Tibial artery (tissue), 4 donors: Measurements from ENCODE around the gene COL6A6.

Experiments
- DNase-seq, 2 donors: peaks; one replicate each; pipeline ENCODE4 v3.0.0-alpha.2; 2019
- H3K27ac ChIP-seq, 2 donors: fragments of 200-600 bp; sonication (generic) in 1 of 2; 1 replicate in 1 of 2; 2 replicates in 1 of 2; pipeline ENCODE4 v1.5.1; 2018 to 2019; ENCODE audit warnings: mild to moderate bottlenecking in 1 of 2
- H3K27me3 ChIP-seq, 2 donors: fragments of 200-600 bp; sonication (generic) in 1 of 2; one replicate each; pipeline versions ENCODE4 v1.5.1 to v1.6.0; 2016 to 2019
- H3K36me3 ChIP-seq, 3 donors: fragments of 200-600 bp; sonication (generic) in 2 of 3; one replicate each; pipeline ENCODE4 v1.5.1; 2016 to 2019; ENCODE audit warnings: mild to moderate bottlenecking in 2 of 3
- H3K4me1 ChIP-seq, 4 donors: fragments of 200-600 bp; sonication (generic) in 2 of 4; 1 replicate in 3 of 4; 2 replicates in 1 of 4; pipeline ENCODE4 v1.5.1; 2016 to 2019
- H3K4me3 ChIP-seq, 2 donors: fragments of 200-600 bp; sonication (generic) in 1 of 2; 1 replicate in 1 of 2; 2 replicates in 1 of 2; pipeline ENCODE4 v1.5.1; 2018 to 2019; ENCODE audit warnings: mild to moderate bottlenecking in 2 of 2
- H3K9me3 ChIP-seq, 3 donors: fragments of 200-600 bp; sonication (generic) in 1 of 3; one replicate each; pipeline ENCODE4 v1.5.1; 2016 to 2019
- intact Hi-C: fragments of 100-400 bp; cut with DNase I; formaldehyde crosslinking; loops from one replicate; pipeline ENCODE4 v1.15.0; 2023; ENCODE audit warnings: low total_unique reads
- TF ChIP-seq, protein P1 (sequence below), 2 experiments: fragments of 200-600 bp in 1 of 2; fragments of 450-650 bp in 1 of 2; IDR thresholded peaks; one replicate each; pipeline ENCODE4 v1.5.1; 2017 to 2019; ENCODE audit warnings: antibody characterized with exemption in 2 of 2, mild to moderate bottlenecking in 1 of 2, moderate library complexity in 1 of 2

COL6A6 gene

DNA sequence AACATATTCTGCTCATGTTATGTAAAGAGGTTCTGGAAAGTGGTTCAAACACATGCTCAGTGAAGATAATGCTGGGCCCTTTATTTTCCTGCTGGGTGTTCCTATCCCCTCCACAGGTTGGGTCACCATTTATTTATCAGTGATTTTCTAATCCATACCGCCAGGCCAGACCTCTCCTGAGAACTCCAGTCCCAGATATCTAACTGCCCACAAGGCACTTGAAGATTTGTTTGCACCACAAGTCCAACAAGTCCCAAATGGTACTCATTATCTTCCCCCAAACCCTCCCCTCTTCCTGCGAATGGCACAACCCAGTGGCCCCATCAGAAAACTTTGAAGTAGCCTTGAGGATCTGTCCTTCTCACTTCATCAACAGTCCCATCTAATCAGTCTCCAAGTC, 5.4 kb downstream of the COL6A6 start:
- intact Hi-C loops = no loop called here
- Histone ChIP-seq H3K9me3 (no peaks in the 10 kb centered on the region), H3K27ac (no peak overlapping the region), H3K4me1 (no peaks in the 10 kb centered on the region), H3K4me3 (no peak overlapping the region), H3K27me3 (no peaks in the 10 kb centered on the region), H3K36me3 (no peaks in the 10 kb centered on the region)
- TF ChIP-seq, protein P1, sequence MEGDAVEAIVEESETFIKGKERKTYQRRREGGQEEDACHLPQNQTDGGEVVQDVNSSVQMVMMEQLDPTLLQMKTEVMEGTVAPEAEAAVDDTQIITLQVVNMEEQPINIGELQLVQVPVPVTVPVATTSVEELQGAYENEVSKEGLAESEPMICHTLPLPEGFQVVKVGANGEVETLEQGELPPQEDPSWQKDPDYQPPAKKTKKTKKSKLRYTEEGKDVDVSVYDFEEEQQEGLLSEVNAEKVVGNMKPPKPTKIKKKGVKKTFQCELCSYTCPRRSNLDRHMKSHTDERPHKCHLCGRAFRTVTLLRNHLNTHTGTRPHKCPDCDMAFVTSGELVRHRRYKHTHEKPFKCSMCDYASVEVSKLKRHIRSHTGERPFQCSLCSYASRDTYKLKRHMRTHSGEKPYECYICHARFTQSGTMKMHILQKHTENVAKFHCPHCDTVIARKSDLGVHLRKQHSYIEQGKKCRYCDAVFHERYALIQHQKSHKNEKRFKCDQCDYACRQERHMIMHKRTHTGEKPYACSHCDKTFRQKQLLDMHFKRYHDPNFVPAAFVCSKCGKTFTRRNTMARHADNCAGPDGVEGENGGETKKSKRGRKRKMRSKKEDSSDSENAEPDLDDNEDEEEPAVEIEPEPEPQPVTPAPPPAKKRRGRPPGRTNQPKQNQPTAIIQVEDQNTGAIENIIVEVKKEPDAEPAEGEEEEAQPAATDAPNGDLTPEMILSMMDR (IDR thresholded peaks at IDR 0.05) = no peak
- no peak for DNase-seq

DNA sequence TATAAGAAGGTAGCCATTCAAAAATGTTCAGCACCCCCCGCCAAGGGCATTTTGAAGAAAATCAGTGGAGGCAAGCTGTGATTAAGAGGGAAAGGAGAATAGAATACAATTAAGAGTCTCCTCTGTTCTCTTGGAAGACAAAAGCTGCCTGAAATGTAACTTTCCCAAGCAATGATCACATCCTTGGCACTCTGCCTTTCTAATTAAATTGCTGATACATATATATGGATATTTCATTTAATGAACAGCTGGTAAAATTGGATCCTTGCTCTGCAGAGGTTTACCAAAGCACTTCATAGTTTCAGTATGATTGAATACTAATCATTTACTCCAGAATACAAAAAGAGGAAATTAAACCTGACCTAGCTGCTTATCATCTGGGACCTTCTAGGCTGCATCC, 10.4 kb downstream of the COL6A6 start:
- intact Hi-C loops = no loop called here

DNA sequence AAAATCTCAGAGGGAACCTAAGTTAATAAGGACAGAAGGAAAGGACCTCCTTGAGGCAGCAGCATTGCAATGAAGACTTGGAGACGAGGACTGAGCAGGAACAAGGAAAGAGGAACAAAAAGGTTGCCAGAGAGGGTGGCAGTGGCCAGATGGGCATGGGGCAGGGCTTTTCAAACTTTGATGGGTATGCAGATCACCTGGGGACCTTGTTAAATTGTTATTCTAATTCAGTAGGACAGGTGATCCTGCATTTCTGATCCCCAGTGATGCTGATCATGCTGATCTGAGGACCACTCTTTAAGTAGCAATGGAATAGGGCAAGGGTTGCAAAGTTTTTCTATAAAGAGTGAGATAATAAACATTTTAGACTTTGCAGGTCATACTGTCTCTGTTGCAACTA, 11.1 kb downstream of the COL6A6 start:
- H3K36me3 ChIP-seq = no peaks in the 10 kb centered on the region
- H3K9me3 ChIP-seq = no peaks in the 10 kb centered on the region
- H3K4me1 ChIP-seq = no peaks in the 10 kb centered on the region
- TF ChIP-seq, protein P1 (IDR thresholded peaks at IDR 0.05) = no peak
- no peak overlapping the region for H3K27ac ChIP-seq
- intact Hi-C loops = no loop called here
- DNase-seq = no peak
- H3K4me3 ChIP-seq = no peak overlapping the region
- H3K27me3 ChIP-seq = no peaks in the 10 kb centered on the region

More for the DNA sequence above, 10.4 kb downstream of the COL6A6 start:
- TF ChIP-seq, protein P1 (IDR thresholded peaks at IDR 0.05) = no peak
- Histone ChIP-seq H3K27ac (no peak overlapping the region), H3K36me3 (no peaks in the 10 kb centered on the region), H3K27me3 (no peaks in the 10 kb centered on the region), H3K4me3 (no peak overlapping the region), H3K9me3 (no peaks in the 10 kb centered on the region), H3K4me1 (no peaks in the 10 kb centered on the region)
- DNase-seq = no peak

DNA sequence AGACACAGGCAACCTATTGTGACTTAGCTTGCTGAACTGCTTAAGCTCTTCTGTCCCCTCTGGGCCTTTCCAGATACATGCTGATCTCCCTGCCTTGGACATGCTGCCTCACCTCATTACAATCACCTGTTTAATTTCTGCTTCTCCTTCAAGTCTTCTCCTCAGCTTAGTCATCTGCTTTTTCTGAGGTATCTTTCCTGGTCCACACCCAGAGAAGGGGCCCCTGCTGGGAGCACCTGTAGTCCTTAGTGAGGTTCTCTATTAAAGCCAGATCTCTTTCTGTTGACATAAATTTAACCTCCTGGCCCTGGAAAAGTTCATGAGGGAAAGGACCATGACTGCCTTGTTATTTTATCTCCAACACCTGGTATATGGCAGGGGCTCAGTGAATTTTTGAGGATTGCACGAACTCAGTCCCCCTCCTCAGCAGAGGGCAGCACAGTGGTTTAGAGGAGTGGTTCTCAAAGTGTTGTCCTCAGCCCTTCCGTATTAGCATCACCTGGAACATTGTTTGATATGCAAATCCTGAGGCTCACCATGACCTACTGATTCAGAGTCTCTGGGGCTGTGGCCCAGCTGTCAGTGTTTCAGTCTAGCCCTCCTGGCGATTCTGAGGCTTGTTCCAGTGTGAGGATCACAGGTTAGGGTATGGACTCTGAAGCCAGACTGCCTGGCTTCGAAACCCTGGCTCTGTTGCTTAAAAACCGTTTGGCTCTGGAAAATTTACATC, 12.7 kb downstream of the COL6A6 start:
- Histone ChIP-seq H3K27me3 (no peaks in the 10 kb centered on the region), H3K27ac (no peak overlapping the region), H3K36me3 (no peaks in the 10 kb centered on the region), H3K4me3 (no peak overlapping the region), H3K4me1 (no peaks in the 10 kb centered on the region), H3K9me3 (no peaks in the 10 kb centered on the region)
- TF ChIP-seq, protein P1 (IDR thresholded peaks at IDR 0.05) = no peak
- intact Hi-C loops = no loop called here
- no peak for DNase-seq

DNA sequence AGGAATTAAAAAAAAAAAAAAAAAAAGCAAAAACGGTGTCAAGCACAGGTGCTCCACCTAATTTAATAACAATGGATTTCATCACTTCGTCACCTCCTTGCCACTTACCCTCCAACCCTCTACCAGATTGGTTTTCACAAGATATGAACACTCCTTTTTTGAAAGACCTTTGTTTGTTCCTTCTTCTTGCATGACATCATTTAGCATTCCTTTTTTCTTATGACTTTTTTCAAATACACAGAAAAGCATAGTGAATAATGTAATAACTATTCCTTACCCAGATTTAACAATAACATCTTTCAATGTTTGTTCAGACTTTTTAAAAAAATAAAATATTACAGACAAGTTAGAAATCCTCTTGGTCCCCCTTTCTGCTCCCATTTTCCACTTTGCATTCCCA, 16.3 kb downstream of the COL6A6 start:
- H3K36me3 ChIP-seq = no peaks in the 10 kb centered on the region
- H3K27me3 ChIP-seq = no peaks in the 10 kb centered on the region
- H3K4me3 ChIP-seq = no peak overlapping the region
- no peaks in the 10 kb centered on the region for H3K9me3 ChIP-seq
- no peak for DNase-seq
- intact Hi-C loops = no loop called here
- no peaks in the 10 kb centered on the region for H3K4me1 ChIP-seq
- TF ChIP-seq, protein P1 (IDR thresholded peaks at IDR 0.05) = no peak
- H3K27ac ChIP-seq = no peak overlapping the region
